OCI-LY7 (cell line): Measurements from ENCODE around the gene ATG2A.

ENCODE experiments used
- EZH2phosphoT487 ChIP-seq: fragments of 200-600 bp; sonication (generic); IDR thresholded peaks from 2 replicates; pipeline ENCODE4 v1.6.1; 2018; ENCODE audit warnings: low read depth, borderline replicate concordance, mild to moderate bottlenecking, mixed run types, antibody characterized with exemption, low read length, moderate library complexity, mixed read lengths
- TF ChIP-seq, protein P1 (sequence below): fragments of 200-600 bp; sonication (generic); conservative IDR thresholded peaks from 2 replicates; pipeline ENCODE4 v1.5.1; 2014; ENCODE audit warnings: mild to moderate bottlenecking, antibody characterized with exemption, low read length, moderate library complexity, mixed read lengths

GRCh38 chr11:64923944-64924909 is 7.2 kb upstream of the ATG2A start, which contains the start of gene PPP2R5B:
- TF ChIP-seq, protein P1, sequence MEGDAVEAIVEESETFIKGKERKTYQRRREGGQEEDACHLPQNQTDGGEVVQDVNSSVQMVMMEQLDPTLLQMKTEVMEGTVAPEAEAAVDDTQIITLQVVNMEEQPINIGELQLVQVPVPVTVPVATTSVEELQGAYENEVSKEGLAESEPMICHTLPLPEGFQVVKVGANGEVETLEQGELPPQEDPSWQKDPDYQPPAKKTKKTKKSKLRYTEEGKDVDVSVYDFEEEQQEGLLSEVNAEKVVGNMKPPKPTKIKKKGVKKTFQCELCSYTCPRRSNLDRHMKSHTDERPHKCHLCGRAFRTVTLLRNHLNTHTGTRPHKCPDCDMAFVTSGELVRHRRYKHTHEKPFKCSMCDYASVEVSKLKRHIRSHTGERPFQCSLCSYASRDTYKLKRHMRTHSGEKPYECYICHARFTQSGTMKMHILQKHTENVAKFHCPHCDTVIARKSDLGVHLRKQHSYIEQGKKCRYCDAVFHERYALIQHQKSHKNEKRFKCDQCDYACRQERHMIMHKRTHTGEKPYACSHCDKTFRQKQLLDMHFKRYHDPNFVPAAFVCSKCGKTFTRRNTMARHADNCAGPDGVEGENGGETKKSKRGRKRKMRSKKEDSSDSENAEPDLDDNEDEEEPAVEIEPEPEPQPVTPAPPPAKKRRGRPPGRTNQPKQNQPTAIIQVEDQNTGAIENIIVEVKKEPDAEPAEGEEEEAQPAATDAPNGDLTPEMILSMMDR: no peak
- no peak for TF ChIP-seq EZH2phosphoT487
